Skin of body (tissue), 2 donors: ENCODE measurements around the gene UPB1. TPM values are rescaled to one million over a fixed set of nuclear protein-coding genes. Genes with fewer than 3 reads are reported as not detected.

Experiments used
- DNase-seq: peaks from one replicate; lab custom pipeline; 2025; lab: John Stamatoyannopoulos, UW
- total RNA-seq: library from RNA; depleted of rRNA; stranded (reverse); fragments of >200 nt; gene quantifications from one replicate; pipeline ENCODE4 v1.2.3, GENCODE V29; 2014

The UPB1 gene
- total RNA-seq, 1 donor from 2014 or later: 0.39 TPM

DNA sequence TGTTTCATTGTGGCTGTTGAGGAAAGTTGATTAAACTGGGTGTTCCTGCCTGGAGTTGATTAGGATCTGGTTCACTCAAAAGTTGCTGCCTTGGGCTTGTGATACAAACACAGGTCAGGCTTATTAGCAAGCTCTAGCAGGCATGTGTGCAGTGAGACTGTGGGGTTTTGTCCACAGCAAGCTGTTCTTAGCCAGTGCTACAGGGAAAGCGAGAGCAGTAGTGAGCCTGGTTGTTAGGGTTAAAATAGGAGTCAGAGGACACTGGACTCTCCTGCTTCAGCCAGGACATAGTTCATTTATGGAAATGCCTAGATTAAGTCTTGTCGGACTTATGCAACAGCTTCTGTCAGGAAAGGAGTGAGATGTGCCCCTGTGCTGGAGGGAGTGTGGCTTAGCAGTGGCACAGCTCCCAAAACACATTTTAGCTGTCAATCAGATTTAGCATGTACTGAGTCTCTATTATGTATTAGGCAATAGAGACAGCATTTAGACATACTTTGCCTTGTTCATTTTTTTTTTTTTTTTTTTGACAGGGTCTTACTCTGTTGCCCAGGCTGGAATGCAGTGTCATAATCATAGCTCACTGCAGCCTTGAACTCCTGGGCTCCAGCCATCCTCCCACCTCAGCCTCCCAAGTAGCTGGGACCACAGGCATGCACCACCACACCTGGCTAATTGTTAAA, 69.4 kb downstream of the UPB1 start:
- no peak for DNase-seq

GRCh38 chr22:24565077-24565476, 69.9 kb downstream of the UPB1 start:
- DNase-seq: no peak

GRCh38 chr22:24566899-24567511, 71.9 kb downstream of the UPB1 start:
- no peak for DNase-seq

GRCh38 chr22:24567668-24568067, 72.5 kb downstream of the UPB1 start:
- no peak for DNase-seq

DNA sequence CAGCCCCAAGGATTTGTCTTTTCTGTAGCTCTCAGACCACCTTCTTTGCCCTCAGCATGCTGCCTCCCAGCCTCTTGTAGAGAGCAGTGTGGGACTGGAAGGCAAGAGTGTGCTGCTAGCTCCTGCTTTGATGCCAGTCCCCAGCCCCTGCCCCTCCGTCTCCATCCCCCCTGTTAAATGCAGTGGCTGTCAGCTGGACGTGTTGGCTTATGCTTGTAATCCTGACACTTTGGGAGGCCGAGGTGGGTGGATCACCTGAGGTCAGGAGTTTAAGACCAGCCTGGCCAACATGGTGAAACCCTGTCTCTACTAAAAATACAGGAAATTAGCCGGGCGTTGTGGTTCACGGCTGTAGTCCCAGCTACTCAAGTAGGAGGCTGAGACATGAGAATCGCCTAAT, 76.1 kb downstream of the UPB1 start:
- DNase-seq: no peak

DNA sequence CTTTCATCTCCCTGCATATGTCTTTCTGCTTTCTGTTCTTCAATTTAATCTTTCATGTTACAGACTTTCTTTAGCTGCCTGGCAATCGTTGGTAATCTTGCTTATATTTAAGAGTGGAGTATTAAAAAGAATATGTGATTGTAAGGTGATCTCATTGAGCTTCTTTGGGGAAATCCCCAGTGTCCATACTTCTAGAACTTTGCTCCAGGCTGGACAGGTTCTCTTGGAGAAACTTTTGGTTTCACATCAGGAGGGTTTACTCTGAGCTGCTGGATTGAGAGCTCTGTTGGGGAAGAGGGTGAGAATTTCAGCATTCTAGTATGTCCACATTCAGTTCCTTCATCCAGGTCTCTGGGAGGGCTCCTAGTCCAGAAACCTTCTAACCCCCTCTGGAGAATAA, 81.6 kb downstream of the UPB1 start:
- DNase-seq: no peak

Other genes starting within 250 kb of the UPB1 start
- 28.8 TPM for gene SPECC1L, start 224.5 kb upstream of the UPB1 start, total RNA-seq
- gene ADORA2A, start 67.7 kb upstream of the UPB1 start, total RNA-seq: 2.7 TPM
- gene GUCD1, start 59.8 kb downstream of the UPB1 start, total RNA-seq: 52.5 TPM
- 142 TPM for gene SNRPD3, start 60.7 kb downstream of the UPB1 start, total RNA-seq
- gene LRRC75B, start 97.7 kb downstream of the UPB1 start, total RNA-seq: 6.2 TPM
- 2.5 TPM for gene GGT1, start 107.9 kb downstream of the UPB1 start, total RNA-seq